Osteocyte (in vitro differentiated cells): Measurements from ENCODE around the gene SPACA1. TPM values are rescaled to one million over a fixed set of nuclear protein-coding genes. Genes with fewer than 3 reads are reported as not detected.

Experiments used
- DNase-seq: peaks from one replicate; pipeline ENCODE4 v3.0.0; 2021; ENCODE audit warnings: mixed read lengths; ENCODE audit not compliant: unreplicated experiment; ENCODE audit errors: extremely low spot score
- H3K27ac Mint-ChIP-seq: one replicate; pipeline ENCODE4 v1.8.0; 2021; ENCODE audit warnings: mild to moderate bottlenecking, mixed read lengths; ENCODE audit not compliant: unreplicated experiment
- H3K27me3 Mint-ChIP-seq: one replicate; pipeline ENCODE4 v1.8.0; 2021; ENCODE audit warnings: mixed read lengths; ENCODE audit not compliant: unreplicated experiment
- H3K36me3 Mint-ChIP-seq: one replicate; pipeline ENCODE4 v1.8.0; 2021; ENCODE audit warnings: mixed read lengths; ENCODE audit not compliant: unreplicated experiment
- H3K4me1 Mint-ChIP-seq: one replicate; pipeline ENCODE4 v1.8.0; 2021; ENCODE audit warnings: mixed read lengths; ENCODE audit not compliant: unreplicated experiment
- H3K4me3 Mint-ChIP-seq: one replicate; pipeline ENCODE4 v1.8.0; 2021; ENCODE audit warnings: mild to moderate bottlenecking, moderate library complexity, mixed read lengths; ENCODE audit not compliant: unreplicated experiment
- H3K9me3 Mint-ChIP-seq: one replicate; pipeline ENCODE4 v1.8.0; 2021; ENCODE audit warnings: mixed read lengths; ENCODE audit not compliant: unreplicated experiment
- total RNA-seq: library from RNA; stranded (reverse); gene quantifications from 2 replicates; pipeline ENCODE4 v1.2.1, GENCODE V29; 2021
- TF ChIP-seq, protein P1 (sequence below): fragments of 200-600 bp; sonication (generic); IDR thresholded peaks from 2 replicates; pipeline ENCODE4 v1.5.0; 2021; ENCODE audit warnings: antibody characterized with exemption, mild to moderate bottlenecking, moderate library complexity

Gene SPACA1
- total RNA-seq, 1 donor from 2014 or later, result not detected

DNA sequence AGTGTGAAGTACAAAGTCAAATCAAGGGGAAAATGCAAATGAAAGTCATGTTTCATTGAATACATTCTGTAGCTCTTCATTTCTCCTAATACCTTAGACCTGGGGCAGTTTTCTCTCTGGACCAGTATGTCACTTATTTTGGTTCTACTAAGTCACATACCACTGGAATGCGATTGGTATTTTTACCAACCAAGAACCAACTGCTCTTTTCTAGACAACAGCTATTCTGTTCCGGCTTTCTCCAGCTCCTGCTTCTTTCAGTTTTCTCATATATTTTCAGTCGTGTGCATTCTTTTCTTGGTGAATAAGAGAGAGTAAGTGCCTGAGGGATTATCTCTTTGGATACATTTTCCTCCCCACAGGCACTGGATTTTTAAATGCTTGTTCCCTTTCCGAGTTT is 39.2 kb upstream of the SPACA1 start:
- TF ChIP-seq, protein P1, sequence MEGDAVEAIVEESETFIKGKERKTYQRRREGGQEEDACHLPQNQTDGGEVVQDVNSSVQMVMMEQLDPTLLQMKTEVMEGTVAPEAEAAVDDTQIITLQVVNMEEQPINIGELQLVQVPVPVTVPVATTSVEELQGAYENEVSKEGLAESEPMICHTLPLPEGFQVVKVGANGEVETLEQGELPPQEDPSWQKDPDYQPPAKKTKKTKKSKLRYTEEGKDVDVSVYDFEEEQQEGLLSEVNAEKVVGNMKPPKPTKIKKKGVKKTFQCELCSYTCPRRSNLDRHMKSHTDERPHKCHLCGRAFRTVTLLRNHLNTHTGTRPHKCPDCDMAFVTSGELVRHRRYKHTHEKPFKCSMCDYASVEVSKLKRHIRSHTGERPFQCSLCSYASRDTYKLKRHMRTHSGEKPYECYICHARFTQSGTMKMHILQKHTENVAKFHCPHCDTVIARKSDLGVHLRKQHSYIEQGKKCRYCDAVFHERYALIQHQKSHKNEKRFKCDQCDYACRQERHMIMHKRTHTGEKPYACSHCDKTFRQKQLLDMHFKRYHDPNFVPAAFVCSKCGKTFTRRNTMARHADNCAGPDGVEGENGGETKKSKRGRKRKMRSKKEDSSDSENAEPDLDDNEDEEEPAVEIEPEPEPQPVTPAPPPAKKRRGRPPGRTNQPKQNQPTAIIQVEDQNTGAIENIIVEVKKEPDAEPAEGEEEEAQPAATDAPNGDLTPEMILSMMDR, result no peak
- H3K9me3 Mint-ChIP-seq, result no peaks in the 10 kb centered on the region
- no peaks in the 10 kb centered on the region for H3K4me1 Mint-ChIP-seq
- H3K27ac Mint-ChIP-seq, result no peak overlapping the region
- H3K27me3 Mint-ChIP-seq, result no peaks in the 10 kb centered on the region
- DNase-seq, result no peak
- no peak overlapping the region for H3K4me3 Mint-ChIP-seq
- H3K36me3 Mint-ChIP-seq, result no peaks in the 10 kb centered on the region

DNA sequence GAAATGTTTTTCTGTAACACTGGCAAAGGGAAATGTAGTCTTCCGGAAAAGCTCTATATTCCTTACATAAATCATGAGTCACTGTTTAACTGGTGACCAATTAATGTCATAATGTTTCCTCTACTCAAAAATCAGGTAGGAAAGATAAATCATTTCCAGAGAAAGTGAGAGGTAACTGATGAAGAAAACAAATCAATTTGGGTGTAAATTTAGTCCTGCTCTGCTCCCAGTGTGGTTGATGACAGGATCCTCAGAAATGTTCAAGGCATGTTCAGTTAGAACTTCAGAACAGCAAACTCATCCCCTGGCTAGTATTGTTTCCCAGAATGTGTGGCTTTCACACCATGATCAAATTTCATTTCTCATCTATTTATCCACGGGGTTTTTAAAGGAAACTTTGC is 38.8 kb upstream of the SPACA1 start:
- no peak for DNase-seq

DNA sequence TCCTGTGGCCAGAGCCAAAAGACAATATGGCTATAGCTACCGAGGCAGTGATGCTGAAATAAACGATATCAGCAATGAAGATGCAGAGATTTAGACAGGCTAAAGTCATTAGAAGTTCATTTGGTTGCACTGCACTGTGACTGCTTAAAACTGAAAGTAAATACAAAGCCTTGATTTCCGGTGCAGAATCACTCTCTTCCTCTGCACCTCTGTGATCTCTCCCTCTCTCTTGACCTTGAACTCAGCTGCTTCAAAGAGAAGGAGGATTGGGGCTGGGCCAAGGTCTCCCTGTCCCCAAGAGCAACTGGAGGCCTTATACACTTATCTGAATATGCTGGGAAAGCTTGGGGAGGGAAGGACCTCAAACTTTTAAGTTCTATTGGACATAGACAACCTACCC is 34.6 kb upstream of the SPACA1 start:
- H3K4me3 Mint-ChIP-seq, result no peak overlapping the region

More for the DNA sequence above, 38.8 kb upstream of the SPACA1 start:
- TF ChIP-seq, protein P1, result no peak
- Mint-ChIP-seq H3K36me3 (no peaks in the 10 kb centered on the region), H3K27ac (no peak overlapping the region), H3K4me3 (no peak overlapping the region), H3K4me1 (no peaks in the 10 kb centered on the region), H3K27me3 (no peaks in the 10 kb centered on the region), H3K9me3 (no peaks in the 10 kb centered on the region)

DNA sequence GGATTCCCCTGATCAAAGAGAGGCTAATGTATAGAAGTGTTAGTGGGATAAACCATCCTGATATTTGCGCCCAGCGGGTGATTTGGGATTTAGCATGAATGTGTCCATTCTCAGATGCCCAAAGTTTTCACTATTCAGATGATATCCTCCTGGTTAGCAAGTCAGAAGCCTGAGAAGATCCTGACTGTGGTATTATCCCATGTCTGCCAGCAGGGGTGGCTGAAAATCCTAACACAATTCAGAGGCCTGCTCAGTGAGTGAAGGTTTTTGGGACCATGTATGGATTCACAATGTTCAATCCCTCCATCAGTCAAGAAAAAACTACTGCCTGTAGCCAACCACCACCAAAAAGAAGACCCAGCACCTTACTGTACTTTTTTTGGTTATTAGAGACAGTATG is 34.1 kb upstream of the SPACA1 start:
- no peak for DNase-seq
- no peak overlapping the region for H3K27ac Mint-ChIP-seq
- no peaks in the 10 kb centered on the region for H3K4me1 Mint-ChIP-seq
- H3K4me3 Mint-ChIP-seq, result no peak overlapping the region
- no peaks in the 10 kb centered on the region for H3K27me3 Mint-ChIP-seq
- TF ChIP-seq, protein P1, result no peak
- no peaks in the 10 kb centered on the region for H3K36me3 Mint-ChIP-seq
- H3K9me3 Mint-ChIP-seq, result no peaks in the 10 kb centered on the region

More for the DNA sequence above, 34.6 kb upstream of the SPACA1 start:
- Mint-ChIP-seq H3K27ac (no peak overlapping the region), H3K4me1 (no peaks in the 10 kb centered on the region), H3K9me3 (no peaks in the 10 kb centered on the region), H3K27me3 (no peaks in the 10 kb centered on the region), H3K36me3 (no peaks in the 10 kb centered on the region)
- TF ChIP-seq, protein P1, result no peak
- no peak for DNase-seq

DNA sequence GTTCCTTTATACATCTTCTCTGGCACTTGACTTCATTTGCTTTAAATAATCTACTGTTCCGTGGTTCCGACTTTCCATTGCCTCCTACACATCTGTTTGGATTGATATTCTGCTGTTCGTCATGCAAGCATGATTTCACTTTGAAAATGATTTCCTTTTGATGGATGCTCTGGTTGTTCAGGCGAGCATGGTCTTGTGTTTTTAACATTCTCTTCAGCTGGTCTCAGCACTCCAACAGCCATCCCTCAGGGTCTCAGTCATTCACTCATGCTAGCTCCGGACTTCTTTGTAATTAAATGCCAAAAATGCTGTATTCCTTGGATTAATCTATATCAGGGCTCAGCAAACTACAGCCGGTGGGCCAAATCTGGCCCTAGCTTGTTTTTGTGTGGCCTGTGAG is 27.2 kb upstream of the SPACA1 start:
- no peaks in the 10 kb centered on the region for H3K9me3 Mint-ChIP-seq
- no peaks in the 10 kb centered on the region for H3K27me3 Mint-ChIP-seq
- H3K4me3 Mint-ChIP-seq, result no peak overlapping the region
- H3K4me1 Mint-ChIP-seq, result no peaks in the 10 kb centered on the region
- no peak overlapping the region for H3K27ac Mint-ChIP-seq
- DNase-seq, result no peak
- TF ChIP-seq, protein P1, result no peak
- H3K36me3 Mint-ChIP-seq, result no peaks in the 10 kb centered on the region
